ACHN (cell line): ENCODE measurements around the gene TSNAXIP1.

Experiments
- DNase-seq: peaks from one replicate; pipeline ENCODE4 v3.0.0-alpha.2; 2015
- in situ Hi-C: cut with HindIII; loops from 2 replicates; pipeline ENCODE4 v1.10.0; 2017; ENCODE audit warnings: low sequenced_read_pairs, low pct_ligation_motif_present, low pct_unique_long_range_greater_than_20kb

Gene TSNAXIP1

DNA sequence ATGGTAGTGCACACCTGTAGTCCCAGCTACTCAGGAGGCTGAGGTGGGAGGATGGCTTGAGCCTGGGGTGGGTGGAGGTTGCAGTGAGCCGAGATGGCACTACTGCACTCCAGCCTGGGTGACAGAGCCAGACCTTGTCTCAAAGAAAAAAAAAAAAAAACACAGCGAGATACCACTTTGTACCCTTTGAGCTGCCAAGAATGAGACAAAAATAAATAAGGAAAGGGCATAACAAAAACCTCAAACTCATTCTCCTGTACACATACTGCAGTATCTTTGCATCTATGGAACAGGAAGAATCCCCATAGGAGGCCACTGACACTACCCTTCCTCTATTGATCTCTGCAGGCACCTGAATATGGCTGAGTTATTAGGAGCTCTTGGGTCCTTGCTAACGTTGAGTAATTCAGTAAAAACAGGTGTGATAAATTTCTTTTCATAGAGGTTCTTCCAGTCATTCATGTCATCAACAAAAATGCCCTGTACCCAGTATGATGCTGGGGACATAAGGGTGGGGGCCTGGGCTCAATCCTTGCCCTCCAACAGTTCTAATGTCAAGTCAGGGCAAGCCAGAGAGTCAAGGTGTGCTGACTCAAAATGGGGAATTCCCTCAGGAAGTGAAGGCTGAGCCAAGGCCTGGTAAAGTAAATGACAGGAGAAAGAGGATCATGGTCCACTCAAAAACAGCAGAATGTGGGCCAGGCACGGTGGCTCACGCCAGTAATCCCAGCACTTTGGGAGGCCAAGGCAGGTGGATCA is 27.3 kb upstream of the TSNAXIP1 start:
- in situ Hi-C loops, result no loop called here
- no peak for DNase-seq

DNA sequence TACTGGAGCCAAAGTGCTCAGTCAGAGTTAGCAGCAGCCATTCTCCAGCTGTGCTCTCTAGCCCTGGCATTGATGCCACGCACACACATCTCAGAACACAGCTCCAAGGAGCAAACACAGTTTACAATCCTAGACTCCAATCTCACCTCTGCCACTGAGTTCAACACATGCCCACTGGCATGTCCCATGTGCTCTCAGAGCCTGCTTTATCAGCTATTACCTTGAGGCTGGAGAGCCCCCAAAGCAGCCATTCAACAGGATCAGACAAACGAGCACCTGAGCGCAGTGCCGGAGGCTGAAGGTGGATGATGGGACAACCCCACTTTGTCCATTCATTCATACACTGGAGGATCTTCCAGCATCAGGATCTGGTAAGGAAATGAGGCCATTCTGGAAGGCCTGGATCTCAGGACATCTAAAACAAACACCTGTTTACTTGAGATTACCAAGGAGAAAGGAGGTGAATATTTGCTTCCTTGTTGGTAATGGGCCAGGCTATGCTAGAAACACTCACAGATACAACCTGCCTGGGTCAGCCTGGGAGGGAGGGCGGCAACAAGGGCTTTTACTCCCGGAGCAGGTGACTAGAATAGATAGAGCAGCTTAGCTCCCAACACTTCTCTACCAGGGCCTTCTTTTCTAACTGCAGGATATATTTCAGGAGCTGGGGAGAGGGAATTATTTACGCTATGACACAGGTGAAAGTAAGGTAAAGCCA is 25.7 kb upstream of the TSNAXIP1 start:
- in situ Hi-C loops, result no loop called here
- DNase-seq, result no peak

DNA sequence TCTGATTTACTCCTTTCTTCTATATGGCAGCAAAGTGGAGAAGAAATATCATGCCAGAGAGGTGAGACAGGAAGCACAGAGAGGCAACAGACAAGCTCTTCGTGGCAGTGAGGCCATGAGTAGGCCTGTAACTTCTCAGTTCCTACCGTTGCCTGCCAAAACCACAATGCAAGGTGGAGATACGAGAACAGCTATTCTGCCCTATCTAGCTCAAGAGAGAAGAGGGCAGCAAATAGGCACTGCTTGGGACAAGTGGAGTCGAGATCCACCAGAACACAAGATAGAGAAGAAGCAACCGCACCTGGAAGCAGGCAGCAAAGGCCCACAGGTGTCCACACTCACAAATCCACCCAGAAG is 25.1 kb upstream of the TSNAXIP1 start:
- DNase-seq, result no peak

DNA sequence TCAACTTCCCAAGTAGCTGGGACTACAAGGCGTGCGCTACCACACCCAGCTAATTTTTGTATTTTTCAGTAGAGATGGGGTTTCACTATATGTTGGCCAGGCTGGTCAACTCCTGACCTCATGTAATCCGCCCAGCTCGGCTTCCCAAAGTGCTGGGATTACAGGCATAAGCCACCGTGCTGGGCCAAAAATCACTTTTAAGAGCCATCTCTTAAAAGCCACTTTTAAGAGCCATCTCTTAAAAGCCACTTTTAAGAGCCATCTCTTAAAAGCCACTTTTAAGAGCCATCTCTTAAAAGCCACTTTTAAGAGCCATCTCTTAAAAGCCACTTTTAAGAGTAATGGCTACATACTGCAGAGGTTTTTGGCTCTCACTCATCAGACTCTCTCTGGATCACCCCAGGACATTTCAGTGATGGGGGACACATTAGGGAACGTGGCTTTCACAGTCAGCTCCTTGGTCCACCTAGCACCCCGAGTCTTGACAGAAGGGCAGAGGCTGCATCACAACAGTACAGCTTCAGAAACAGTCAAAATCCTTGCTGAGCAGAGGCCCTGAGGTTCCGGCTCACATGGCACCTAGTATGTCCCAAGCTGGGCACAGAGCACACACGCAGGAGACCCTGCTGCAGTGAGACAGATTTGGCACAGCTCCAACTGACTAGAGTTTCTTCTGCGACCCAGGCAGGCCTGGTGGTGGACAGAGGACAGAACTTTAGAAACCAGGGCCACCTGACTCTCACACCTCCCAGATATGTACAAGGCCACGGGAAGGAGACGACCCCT is 23.9 kb upstream of the TSNAXIP1 start:
- in situ Hi-C loops, result no loop called here
- DNase-seq, result no peak

More for the DNA sequence above, 25.1 kb upstream of the TSNAXIP1 start:
- in situ Hi-C loops, result no loop called here

DNA sequence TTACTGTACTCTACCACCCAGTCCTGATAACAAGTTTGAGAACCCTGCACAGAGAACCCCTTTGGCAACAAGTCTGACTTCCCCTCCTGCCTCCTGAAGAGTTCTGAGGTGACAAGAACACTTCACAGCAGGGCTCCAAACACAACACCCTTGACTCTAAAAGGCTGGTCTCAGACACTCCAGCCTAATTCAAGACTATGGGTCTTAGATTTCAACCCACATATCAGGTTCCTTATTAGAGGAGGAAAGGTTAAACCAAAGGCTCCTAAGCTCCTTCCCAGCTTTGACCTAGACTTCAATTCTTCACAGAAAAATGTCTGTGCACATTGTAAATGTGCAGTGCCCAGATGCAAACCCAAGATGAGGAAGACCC is 23.4 kb upstream of the TSNAXIP1 start:
- in situ Hi-C loops, result no loop called here

DNA sequence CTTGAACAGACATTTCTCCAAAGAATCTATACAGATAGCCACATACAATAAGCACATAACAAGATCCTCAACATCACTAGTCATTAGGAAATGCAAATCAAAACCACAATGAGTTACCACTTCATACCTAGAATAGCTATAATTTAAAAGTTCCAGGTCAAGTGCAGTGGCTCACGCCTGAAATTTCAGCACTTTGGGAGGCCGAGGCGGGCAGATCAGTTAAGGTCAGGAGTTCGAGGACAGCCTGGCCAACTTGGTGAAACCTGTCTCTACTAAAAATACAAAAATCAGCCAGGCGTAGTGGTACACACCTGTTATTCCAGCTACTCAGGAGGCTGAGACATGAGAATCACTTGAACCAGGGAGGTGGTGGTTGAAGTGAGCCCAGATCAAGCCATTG is 20.2 kb upstream of the TSNAXIP1 start:
- no peak for DNase-seq
- in situ Hi-C loops, result no loop called here

More for the DNA sequence above, 23.4 kb upstream of the TSNAXIP1 start:
- DNase-seq, result no peak

DNA sequence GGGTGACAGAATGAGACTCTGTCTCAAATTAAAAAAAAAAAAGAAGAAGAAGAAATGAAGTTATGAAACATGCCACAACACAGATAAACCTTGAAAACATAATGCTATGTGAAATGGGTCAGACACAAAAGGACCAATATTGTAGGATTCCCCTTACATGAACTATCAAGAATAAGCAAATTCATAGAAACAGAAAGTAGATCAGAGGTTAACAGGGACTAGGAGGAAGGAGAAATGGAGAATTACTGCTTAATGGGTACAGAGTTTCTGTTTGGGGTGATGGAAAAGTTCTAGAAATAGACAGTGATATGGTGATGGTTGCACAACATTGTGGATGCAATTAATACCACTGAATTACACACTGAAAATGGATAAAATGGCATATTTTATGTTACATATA is 16.6 kb upstream of the TSNAXIP1 start:
- no peak for DNase-seq
- in situ Hi-C loops, result no loop called here

DNA sequence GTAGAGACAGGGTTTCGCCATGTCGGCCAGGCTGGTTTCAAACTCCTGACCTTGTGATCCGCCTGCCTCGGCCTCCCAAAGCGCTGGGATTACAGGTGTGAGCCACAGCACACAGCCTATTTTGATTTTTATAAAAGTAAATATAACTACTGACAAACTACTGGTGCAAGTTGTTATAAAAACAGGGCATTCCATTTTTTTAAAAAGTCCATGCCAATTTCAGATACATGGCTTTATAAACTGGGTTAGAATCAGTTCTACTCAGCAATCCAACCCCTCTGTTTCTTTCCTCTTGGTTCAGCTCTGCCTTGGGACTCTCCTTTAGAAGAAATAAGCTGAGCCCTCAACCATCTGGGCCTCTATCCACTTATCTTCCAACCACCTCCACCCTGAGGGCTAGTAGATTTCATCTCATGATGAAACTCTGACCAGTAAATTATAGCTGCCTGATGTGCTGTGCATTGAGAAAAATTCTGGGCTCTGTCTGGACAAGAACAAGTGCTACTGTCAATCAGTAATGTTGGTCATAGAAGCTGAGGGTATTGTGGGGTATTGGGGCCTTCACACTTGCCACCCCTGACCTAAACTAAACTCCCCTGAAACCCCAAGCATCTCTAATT is 10.5 kb upstream of the TSNAXIP1 start:
- no peak for DNase-seq
- in situ Hi-C loops, result no loop called here

DNA sequence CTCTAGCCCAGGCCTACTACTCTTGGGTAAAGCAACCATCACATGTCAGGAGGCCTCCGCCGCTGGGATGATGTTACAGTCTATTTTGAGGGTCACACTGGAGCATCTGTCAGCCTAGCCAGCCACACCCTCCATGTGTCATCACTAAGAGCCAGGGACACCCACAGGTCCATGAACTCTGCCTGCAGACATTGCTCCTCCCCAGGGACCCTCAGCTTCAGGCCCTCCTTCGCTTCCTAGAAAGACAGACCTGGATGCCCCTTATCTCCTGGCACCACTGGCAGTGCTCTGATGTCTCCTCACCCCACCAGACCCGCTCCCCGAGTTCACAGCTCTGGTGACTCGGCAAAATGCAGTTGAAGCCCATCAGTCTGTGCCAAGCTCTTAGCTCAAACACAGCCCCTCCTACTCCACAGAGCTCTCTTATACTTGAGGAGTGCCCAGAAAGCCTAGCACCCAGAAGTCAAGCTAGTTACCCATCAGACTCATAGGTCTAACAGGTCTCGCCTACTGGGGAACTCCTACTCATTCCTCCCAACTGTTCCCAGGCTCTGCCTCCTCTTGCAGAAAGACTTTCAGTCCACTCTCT is 6.3 kb upstream of the TSNAXIP1 start:
- in situ Hi-C loops, result no loop called here
- DNase-seq, result no peak

DNA sequence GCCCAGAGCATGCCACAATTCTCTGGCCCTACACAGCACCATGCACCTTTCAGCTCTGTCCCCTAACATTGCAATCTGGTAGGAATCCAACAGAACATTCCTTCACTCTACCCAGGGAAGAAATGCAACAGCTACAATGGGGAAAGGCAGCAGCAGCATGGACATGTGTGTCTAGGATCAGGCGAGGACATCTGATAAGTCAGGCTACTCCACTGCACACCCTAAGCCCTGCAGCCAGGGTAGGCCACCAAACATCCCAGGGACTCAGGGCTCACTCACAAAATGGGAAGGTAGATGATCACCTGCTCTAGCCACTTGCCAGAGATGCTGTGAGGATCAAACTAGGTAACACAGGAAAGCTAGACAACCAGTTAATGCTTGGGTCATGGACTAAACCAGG is 5.4 kb upstream of the TSNAXIP1 start:
- in situ Hi-C loops, result no loop called here
- DNase-seq, result no peak

DNA sequence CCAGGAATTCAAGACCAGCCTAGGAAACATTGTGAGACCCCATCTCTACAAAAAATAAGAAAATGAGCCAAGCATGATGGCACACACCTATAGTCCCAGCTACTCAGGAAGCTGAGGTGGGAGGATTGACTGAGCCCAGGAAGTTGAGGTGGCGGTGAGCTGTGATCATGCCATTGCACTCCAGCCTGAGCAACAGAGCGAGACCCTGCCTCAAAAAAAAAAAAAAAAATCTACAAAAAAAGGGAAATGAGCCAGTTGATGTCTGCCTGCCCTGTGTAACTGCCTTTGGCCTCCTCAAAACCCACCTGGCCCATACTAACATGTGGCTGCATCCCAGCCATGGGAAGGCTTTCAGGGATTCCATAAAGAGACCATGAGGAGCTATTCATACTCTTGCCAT is 4.8 kb upstream of the TSNAXIP1 start:
- in situ Hi-C loops, result no loop called here
- DNase-seq, result no peak

DNA sequence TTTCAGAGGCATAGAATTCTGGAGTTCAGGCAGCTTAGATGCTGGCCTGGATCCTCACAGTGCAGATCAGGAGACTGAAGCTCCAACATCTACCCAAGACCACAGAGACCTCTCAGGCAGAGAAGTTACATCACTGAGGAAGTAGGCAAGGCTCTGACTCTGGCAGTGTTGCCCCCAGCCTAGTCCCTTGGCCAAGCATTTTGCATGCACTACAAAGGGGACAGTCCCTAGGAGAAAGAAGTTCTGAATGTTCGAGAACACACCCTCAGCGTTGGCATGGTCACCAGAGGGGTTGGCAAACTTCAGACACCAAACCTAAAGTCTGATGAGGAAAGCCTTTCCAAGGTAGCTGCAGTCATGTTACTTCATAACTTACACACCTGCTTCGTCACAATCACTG is 2.8 kb upstream of the TSNAXIP1 start:
- in situ Hi-C loops, result no loop called here
- DNase-seq, result no peak

DNA sequence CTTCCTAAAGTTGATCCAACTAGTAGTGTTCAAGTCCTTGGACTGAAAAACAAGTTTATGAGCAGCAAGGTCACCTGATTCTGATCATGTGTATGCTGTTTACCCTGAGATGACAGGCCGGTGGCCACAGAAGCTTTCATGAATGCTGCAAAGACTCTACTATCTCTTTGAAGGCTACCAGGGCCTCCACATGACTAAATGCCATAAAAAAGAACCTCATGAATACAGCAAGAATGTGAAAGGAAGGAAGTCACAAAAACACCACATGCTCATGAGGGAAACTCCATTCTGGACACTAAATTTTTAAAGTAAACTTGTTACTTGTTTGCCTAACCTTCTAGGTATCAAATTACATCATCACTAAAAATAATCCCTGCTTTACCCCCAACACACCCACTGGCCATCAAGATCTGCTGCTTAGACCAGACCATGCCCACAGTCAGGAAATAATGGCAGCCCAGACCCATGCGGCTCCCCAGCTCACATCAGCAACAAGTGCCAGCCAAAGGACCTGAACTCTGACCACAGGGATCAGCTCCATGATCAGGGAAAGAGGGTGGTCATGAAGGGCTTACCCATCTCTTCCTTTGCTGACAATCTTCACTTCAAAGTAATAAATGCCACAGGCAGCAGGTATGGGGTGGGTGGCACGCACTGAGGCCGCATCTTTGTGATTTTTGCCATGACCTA is 1.7 kb upstream of the TSNAXIP1 start:
- no peak for DNase-seq
- in situ Hi-C loops, result no loop called here

DNA sequence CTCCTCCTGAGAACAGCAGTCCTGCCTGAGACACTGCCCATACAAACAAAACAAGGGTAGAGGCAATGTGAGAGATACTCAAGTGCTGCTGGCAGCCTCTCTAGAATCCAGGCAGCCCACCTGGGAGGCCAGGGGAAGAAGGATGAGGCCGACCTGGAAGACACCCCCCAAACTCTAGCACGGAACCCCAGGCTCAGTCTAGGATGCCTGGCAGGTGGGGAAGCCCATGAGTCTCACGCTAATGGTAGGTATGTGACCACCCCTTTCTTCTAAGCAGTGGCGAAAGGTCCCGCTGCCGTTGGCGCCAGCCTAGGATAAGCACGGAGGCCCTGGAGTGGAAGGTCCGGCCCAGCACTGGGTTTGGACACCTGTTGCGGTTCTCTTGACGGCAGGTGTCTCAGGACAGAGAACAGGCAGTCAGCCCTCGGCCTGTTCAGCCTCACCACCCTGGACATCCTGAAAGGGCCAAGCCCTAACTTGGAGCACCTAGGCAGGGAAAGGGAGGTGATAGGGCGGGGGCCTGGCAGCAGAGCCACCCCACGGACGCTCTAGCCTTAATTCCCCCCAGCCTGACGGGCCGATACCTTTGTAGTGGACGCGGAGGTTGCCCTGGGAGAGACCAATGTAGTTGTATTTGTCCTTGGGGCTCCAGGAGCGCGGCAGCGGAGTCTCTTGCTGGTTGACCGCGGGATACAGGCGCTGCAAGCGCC is 816 bp upstream of the TSNAXIP1 start:
- in situ Hi-C loops, result no loop called here
- DNase-seq, result peak; percentile 11

DNA sequence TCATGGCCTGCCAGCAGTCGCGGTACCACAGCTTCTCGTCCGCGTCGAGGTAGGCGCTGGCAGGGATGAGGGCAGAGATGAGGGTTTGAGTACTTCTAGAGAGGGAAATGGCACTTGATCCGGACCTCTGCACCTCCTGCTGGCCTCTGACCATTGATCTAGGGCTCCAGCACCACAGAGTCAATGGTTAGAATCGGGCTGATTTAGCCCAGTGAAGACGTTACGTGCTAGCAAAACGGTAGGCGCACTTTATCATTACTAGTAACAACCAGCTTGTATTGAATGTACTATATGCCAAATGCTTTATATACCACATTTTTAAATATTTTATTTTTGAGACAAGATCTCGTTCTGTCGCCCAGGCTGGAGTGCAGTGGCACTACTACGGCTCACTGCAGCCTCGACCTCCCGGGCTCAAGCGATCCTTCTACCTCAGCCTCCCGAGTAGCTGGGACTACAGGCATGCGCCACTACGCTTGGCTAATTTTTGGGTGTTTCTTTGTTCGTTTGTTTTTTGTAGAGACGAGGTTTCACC is 526 bp downstream of the TSNAXIP1 start:
- in situ Hi-C loops, result no loop called here
- no peak for DNase-seq

DNA sequence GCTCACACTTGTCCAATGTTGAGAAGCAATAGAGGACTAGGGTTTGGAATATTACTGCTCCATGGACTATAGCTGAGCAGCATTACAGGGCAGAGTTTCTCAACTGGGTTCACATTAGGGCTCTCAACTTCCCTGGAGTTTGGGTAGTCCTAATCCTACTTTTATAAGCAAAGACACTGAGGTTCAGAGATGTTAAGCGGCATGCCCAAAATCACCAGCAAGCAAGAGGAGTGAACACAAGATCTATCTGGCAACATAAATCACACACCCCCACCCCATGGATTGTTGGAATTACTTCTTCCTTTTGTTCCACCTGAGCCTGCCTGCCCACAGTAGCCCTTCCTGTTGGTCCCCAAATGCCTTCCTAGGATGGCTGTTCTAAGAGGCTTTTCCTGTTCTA is 5.2 kb downstream of the TSNAXIP1 start:
- DNase-seq, result no peak
- in situ Hi-C loops, result no loop called here

DNA sequence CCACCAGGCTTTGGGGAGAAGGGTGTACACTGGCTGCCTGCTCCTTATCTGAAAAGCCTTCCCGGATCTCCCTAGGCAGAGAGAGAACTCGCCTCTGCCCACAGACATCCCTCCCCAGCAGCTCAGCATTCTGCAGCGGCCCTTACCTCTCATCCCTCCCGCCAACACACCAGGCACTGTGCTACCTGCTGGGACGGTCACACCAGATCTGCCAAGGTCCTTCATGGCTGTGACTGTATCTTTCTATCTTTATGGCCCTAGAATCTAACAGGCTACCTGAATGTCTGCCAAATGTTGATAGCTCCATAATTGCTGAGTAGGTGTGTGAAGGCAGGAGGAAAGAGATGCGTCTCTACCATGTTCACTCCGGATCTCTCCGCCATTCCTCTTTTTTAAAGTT is 7.9 kb downstream of the TSNAXIP1 start:
- in situ Hi-C loops, result no loop called here
- no peak for DNase-seq
